SKM-1 (cell line): ENCODE data around the gene NTN5.

Experiments
- DNase-seq: peaks from one replicate; lab custom pipeline; 2025; ENCODE audit not compliant: unreplicated experiment; lab: John Stamatoyannopoulos, UW

NTN5 gene

DNA sequence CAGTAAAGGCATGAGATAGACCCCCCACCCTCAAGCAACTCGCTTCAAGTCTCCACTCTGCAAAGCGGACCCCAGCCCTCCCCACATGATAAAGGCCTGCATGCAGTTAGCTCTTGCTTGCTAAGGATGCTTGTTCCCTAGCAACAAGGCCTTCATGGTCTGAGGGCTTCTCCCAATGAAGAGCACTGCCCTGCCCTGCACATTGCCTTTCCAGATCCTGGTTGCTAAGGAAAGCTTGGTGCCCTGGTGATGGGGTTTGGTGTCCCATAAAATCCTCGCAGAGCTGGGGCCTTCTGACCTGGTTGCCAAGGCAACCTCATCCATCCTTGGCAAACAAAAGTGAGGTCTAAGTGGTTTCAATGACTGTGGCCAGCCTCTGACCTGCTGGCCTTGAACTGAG, 41.6 kb downstream of the NTN5 start:
- DNase-seq, result no peak

DNA sequence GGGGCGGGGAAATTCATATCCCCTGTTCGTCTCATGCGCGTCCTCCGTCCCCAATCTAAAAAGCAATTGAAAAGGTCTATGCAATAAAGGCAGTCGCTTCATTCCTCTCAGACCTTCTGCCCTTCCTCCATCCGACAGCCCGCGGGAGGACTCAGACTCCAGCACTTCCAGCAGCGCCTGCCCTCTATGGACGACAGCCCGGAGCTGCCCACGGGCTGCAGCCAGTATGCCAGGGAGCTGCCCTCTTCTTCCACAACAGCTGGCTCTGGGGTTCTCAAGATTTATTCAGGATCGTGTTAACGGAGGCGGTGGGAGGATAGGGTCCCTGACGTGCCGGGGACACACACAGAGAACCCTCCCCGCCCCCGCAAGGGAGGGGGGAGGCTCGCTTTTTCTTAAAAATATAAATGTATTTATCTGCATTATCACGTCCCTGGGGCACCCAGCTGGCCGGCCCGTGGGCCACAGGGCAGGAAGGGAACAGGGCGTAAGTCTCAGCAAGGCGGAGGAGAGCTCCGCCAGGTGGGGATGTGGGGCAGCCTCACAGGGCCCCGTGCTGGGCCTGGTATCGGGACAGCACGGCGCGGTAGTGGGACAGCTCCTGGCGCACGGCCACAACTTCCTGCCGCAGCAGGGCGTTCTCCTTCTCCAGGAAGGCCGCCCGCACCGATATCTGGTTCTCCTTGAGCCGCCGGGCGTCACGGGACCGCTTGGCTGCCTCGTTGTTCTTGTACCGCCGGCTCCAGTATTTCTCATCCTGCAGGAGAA, 42.3 kb downstream of the NTN5 start:
- no peak for DNase-seq

DNA sequence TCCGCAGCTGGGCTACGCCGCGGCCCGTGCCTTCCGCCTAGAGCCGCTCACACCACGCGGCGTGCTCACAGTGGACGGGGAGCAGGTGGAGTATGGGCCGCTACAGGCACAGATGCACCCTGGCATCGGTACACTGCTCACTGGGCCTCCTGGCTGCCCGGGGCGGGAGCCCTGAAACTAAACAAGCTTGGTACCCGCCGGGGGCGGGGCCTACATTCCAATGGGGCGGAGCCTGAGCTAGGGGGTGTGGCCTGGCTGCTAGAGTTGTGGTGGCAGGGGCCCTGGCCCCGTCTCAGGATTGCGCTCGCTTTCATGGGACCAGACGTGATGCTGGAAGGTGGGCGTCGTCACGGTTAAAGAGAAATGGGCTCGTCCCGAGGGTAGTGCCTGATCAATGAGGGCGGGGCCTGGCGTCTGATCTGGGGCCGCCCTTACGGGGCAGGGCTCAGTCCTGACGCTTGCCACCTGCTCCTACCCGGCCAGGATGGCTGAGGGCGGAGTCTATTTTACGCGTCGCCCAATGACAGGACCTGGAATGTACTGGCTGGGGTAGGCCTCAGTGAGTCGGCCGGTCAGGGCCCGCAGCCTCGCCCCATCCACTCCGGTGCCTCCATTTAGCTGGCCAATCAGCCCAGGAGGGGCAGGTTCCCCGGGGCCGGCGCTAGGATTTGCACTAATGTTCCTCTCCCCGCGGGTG, 43.1 kb downstream of the NTN5 start:
- DNase-seq, result no peak

DNA sequence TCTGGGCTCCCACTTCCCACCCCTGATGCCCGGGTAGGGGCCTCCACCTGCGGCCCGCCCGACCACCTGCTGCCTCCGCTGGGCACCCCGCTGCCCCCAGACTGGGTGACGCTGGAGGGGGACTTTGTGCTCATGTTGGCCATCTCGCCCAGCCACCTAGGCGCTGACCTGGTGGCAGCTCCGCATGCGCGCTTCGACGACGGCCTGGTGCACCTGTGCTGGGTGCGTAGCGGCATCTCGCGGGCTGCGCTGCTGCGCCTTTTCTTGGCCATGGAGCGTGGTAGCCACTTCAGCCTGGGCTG, 43.6 kb downstream of the NTN5 start:
- DNase-seq, result no peak

DNA sequence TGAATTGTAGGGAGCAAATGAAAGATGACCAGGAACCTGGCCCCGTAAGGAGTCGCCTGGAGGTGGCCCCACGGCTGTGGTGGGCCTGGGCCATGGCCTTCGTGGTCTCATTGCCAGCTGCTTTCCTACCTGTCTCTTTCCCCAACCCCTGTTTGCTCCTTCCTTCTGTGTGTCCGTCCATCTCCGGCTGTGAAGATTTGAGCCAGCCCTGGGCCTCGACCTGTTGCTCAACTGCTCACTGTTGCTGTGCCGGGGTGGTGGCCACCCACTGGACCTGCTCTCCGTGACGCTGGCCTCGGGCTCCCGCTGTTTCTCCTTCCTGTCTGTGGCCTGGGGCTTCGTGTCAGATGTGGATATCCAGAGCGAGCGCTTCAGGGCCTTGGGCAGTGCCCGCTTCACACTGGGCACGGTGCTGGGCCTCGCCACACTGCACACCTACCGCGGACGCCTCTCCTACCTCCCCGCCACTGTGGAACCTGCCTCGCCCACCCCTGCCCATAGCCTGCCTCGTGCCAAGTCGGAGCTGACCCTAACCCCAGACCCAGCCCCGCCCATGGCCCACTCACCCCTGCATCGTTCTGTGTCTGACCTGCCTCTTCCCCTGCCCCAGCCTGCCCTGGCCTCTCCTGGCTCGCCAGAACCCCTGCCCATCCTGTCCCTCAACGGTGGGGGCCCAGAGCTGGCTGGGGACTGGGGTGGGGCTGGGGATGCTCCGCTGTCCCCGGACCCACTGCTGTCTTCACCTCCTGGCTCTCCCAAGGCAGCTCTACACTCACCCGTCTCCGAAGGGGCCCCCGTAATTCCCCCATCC, 44.1 kb downstream of the NTN5 start:
- DNase-seq, result no peak

DNA sequence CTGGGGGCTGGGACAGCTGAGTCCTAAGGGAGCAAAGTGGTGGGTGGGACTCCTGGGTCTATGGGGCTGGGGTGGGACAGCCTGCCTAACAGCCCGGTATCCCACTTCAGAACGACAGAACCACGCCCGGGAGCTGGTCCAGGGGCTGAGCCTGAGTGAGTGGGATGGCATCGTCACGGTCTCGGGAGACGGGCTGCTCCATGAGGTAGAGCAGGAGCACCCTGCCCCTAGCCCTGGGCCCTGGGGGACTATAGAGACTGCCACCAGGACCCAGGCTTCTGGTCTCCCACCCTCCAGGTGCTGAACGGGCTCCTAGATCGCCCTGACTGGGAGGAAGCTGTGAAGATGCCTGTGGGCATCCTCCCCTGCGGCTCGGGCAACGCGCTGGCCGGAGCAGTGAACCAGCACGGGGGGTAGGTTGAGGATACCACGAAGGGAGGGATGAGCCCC, 44.9 kb downstream of the NTN5 start:
- DNase-seq, result no peak

DNA sequence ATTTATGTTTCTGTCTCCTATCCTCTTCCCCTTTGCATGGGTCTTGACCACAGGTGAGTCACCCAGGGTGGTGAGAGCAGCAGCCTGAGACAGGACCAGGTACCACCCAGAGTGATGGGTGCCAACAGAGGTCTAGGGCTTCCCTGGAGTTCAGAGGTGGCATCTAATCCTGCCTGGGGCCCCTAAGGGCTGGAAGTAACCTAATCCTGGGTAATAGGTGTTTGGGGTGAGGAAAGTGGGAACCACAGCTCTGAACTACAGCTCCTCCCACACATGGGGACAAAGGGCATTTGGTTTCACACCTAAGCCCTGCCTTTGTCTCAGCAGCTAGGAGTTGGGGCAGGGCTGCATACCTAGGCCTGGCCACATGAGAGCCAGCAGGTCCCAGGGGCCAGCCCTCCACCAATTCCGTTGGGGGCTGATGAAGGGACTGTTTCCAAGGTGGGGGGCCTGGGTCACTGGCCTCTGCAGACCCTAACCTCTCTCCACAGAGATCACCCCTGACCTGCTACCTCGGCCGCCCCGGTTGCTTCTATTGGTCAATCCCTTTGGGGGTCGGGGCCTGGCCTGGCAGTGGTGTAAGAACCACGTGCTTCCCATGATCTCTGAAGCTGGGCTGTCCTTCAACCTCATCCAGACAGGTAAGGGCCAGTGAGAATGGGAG, 45.5 kb downstream of the NTN5 start:
- no peak for DNase-seq

DNA sequence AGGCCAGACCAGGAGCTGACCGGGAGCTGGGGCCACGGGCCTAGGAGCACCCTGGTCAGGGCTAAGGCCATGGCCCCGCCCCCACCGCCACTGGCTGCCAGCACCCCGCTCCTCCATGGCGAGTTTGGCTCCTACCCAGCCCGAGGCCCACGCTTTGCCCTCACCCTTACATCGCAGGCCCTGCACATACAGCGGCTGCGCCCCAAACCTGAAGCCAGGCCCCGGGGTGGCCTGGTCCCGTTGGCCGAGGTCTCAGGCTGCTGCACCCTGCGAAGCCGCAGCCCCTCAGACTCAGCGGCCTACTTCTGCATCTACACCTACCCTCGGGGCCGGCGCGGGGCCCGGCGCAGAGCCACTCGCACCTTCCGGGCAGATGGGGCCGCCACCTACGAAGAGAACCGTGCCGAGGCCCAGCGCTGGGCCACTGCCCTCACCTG, 46.9 kb downstream of the NTN5 start:
- DNase-seq, result no peak

DNA sequence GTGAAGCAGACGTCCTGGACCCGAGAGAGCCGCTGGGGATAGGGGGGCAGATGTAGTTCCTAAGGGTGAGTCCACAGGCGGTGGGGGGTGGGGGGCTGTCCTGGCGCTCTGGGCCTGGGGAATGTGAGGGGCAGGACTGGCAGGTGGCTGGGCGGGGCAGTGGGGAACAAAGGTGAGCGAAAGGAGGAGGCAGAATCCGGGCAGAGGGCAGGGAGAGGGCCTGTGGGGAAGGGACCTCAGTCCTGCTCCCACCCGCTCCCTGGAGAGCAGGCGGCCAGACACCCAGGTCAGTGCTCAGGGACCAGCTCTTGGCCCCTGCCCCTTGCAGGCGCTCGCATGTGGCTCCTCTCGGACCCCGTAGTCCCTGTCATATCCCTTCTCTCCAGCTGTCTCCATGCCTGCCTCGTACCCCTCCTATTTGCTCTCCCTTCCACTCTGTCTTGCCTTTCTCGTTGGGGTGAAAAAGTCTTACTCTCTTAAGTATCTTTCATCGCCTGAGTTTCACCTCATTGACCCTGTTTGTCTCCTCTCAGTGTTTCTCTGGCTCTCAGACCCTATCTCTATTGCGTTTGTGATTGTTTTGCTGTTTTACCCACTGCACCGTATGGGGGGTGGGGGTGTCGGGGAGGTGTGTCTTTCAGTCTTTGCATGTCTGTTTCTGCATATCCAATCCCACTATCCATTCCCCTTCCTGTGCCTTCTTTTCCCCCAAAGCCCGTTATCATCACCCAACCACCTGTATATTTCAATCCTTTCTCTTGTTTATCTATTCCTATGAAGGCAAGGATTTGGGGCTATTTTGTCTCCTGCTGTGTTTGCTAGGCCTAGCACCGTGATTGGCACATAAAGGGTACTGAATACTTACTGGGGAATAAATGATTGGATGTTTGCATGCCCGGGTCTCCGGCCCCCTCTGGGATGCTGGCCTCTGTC, 47.8 kb downstream of the NTN5 start:
- no peak for DNase-seq

DNA sequence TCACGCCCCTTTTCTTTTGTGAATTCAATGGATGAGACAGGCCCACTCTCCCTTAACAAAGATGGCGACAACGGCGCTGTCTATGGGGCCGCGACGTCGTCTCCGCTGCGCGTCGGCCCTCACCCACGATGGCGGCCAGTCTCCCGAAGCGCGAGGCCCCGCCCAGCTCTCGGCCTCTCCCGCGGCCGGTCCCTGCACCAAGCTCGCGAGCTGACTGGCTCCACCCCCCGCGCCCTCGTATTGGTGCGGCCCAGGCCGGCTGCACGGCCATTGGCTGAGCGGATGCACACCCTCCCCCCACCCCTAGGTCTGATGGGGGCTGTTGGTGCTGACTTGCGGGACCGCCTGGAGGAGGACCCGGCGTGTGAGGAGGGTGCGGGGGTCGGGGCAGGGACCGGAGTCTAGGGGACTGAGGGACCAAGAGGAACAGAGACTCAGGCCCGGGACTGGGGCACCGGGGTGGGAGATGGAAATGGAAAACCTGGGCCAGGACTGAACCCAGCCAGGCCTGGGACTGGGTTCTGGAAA, 48.7 kb downstream of the NTN5 start:
- no peak for DNase-seq

DNA sequence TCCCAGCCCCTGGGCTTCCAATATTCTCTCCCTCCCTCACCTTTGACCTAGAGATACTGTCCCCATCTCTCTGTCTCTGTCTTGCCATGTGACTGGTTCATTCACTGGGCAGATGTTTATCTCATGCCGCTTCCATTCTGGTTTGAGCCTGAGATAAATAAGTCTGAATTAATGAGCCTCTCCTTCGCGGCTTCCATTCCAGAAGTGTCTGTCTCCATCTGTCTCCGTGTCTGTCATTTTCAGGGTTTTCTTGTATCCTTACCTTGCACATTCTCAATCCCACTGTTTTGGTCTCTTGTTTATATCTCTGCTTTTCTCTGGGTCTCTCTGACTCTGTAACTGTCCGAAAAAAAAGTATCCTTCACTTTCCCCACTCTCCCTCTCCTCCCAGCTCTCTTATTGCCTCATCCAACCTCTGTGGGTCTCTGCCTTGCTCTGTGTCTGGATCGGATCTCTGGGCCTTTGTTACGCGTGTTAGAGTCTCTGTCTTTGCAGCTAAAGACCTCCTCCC, 49.2 kb downstream of the NTN5 start:
- DNase-seq, result no peak

DNA sequence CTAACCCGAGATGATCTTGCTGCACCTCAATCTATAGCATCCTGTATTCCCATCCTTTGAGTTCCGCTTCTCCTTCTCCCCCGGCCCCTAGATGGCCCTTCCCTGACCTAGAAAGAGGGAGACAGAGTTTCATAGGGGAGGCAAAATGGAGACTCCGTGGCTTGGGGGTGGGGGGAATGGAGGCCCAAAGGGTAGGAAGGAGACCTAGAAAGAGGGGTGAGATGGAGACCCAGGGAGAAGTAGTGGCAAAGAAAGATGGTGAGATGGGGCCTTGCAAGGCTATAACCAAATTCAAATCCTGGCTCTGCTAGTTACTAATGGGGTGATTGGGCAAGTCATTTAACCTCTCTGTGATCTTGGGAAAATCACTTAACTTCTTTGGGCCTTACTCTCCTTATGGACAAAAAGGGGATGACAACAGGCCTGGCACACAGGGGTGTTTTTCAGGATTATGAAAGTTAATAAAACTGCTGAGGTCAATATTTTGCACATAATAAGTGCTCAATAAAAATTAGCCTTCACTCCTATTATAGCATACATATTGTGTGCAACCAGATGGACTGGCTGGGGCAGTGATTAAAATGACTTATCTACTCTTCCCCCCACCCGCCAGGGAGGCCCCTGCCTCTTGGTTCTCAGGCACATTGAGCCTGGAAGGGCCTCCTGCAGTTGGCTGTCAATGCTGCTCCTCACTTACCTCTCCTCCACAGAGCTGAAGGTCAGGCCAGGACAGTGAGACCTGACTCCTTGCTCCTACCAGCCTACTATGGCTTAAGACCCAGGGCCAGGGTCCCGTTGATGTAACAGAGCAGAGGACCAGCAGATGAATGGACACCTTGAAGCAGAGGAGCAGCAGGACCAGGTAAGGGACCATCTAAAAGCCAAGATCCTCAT, 52.9 kb downstream of the NTN5 start:
- DNase-seq, result no peak

DNA sequence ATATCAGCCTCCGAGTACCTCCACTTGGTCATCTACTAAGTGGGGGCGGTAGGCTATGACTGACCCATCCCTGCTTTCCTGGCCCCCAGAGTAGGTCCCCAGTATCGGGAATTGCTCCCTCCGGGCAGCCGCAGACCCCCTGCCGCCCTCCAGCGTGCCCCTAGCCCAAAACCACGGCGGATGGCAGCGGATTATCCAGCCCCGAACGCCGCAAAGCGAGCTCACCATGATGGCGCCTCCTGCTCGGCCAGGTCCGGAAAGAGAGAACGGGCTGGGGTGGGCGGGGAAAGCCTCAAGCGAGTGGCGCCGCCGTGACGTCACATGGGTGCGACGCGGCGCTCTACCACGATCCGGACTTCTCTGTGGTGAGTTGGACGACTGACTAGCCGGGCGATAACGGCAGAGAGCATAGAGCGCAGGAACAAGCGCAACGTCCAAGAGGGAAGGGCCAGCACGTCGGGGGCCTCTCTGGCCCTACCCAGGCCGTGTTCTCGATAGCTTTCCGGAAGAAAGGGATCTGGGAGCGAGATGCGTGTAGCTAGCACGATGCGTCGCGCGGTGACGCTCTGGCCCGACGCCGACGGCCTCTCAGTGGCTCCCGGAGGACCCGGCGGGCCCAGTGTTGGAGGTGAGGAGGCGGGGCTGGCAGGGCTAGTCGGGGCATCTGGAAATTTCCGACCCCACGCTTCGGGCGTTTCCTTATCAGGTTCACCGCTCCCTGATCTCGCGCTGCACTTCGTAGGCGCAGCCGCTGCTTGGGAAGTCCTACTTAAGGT, 53.7 kb downstream of the NTN5 start, which contains the start of the genes RPL18 and SPHK2:
TSS of gene RPL18 (minus strand) at position 263 of the 776 bp plus-strand sequence. CDS start at position 228, 35 bp downstream.
TSS of gene SPHK2 (plus strand) at position 591 of the 776 bp plus-strand sequence. CDS start 1,009 bp downstream, outside the sequence.
- peak; percentile 79 for DNase-seq

DNA sequence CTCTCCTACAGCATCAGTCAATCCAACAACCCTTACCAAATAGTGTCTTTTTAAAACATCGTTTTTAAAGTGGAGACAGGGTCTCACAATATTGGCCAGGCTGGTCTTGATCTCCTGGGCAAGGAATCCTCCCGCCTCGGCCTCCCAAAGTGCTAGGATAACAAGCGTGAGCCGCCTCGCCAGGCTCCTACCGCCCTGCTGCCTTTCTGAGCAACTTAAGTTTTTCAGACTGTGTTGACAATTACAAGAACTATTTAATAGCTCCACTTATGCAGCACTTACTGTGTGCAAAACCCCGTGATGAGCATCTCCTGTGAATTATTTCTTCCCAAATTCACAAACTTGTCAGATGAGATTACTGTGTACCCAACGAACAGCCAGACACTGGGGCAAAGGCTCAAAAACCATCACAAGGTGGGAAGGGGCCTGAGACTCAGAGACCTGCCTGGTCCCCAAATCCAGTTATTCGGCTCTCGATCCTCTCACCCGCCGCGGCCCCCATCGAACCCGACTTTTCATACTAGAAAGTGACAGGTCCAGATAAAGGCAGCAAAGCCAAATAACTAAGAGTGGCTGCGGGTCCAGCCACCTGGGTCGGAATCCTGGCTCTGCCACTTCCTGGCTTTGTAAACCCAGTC, 54.4 kb downstream of the NTN5 start:
- no peak for DNase-seq

DNA sequence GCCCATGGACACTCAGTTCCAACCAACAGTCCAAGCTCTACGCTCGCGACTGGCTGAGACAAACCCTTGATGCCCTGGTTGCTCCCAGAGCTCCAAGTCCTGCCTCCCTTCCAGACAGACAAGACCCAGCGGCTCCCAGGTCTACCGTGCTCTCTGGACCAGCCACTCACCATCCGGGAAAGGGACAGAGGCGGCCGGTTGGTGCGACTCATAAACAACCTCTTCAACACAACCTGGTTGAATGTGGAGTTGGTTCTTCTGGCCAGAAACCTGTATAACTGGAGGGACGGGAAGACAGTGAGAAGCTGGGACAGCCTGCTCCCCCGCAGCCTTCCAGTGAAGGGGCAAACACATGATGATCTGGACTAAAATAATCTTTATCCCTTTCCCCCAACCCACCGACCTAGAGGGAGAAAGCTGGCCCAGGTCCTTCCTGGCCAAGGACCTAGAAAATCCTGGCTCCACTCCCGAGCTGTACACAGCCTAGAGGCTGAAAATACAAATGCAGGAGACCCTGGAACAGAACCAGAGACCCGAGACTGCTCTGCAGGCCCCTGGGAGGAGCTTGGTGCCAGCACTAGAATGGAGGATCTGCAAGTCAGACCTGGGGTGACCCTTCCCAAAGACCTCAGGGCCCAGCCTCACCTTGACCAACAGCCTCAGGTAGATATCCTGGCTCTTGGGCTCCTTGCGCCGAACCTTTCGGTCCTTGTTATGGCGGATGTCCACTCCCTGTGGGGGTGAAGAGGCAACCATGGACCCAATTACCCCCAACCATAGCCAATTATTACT, 55.5 kb downstream of the NTN5 start:
- DNase-seq, result no peak

DNA sequence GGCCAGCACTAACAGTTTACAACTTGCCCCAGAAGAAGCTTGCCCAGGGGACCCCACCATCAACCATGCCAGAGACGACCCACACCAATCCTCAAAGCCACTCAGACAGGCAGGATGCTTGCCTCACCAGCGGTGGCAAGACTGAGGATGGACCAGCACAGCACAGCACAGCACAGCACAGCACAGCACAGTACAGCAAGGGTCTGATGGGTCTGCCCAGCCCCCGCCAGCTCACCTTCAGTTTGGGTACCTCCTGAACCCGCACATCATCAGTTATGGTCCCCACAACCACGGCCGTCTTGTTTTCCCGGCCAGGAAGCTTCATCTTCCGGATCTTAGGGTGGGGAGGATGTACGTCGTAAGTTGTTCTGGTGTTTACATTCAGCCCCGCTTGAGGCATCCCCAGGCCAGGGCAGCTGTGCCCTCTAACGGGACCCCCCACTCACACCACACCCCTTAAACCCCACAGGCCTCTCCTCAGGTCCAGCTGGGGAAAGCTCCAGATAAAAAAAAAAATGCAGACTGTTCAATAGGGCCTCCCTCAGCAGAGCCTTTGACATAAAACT, 56.2 kb downstream of the NTN5 start:
- DNase-seq, result no peak
